HG03060 (cell line): ENCODE results near the gene TMEM72.

ENCODE experiments used
- ATAC-seq: cut with Tn5 transposase; IDR thresholded peaks from one replicate; pipeline ENCODE4 v1.9.1; 2021; ENCODE audit warnings: low read depth, moderate number of reproducible peaks; ENCODE audit not compliant: unreplicated experiment

TMEM72 gene

DNA sequence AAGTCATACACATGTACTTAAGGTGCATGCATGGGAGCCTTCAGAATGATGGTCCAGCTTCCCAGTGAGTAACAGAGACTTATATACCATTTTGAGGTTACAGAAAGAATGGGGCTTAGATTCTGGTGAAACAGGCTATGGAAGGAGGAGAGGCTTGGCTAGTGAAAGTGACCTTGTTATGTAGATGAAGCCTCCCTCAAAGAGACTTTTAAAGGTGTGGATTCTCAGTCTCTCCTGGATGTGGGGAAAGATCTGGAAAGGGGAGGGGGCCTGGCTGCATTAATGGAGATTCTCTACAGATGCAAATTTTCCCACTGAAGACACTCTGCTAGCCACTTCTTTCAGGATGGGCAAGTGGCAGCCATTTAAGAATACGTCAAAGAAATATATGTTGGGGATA, 54.0 kb downstream of the TMEM72 start:
- ATAC-seq: no peak

DNA sequence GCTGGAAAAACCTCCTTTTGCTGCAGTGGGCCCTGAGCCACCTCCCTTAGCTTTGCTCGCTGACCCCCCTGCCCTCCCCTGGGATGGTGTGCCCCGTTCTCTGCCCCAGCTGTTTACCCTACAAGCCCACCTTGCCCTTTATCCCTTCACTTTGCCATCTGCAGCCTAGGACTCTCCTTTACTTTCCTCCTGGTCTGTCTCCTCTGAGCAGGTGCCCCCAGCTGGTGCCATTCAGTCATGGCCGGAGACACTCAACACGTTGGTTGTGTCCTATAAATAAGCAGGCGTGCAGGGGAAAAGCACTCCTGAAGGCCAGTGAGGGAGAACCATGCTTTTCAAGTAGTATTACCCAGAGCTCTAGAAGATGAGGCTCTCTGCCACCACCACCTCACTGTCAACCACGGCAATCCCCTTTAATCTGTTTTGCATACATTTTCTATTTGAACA, 54.5 kb downstream of the TMEM72 start:
- no peak for ATAC-seq

DNA sequence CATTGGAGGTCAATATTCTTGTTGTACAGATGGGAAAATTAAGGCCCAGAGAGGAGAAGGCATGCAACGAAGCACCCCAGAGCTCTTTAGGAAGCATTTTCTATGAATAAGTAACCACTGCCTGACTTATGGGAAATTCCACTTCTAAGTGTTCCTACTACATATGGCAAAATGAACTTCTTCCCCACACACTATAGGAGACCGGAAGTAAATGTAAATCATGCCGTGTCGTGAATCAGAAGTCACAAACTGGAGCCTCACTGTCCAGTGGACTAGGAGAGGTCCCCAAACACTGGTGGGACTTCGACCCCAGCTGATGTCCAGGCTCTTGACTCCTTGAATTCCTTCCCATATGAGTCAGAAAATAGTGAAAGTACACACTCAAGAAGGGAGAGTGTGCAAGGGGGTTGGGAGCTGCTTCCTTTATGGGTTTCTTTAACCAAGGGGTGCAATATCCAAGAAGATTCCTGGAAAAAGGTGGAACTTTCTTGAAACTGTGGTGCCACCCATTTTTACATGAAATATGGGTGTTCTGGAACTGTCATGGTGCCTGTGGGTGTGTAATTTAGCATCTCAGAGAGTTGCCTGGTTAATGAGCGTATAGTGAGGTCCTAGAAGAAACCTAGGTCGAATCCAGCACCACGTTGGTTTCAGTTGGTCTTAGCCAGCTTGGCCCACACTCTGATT, 55.1 kb downstream of the TMEM72 start:
- ATAC-seq: no peak

DNA sequence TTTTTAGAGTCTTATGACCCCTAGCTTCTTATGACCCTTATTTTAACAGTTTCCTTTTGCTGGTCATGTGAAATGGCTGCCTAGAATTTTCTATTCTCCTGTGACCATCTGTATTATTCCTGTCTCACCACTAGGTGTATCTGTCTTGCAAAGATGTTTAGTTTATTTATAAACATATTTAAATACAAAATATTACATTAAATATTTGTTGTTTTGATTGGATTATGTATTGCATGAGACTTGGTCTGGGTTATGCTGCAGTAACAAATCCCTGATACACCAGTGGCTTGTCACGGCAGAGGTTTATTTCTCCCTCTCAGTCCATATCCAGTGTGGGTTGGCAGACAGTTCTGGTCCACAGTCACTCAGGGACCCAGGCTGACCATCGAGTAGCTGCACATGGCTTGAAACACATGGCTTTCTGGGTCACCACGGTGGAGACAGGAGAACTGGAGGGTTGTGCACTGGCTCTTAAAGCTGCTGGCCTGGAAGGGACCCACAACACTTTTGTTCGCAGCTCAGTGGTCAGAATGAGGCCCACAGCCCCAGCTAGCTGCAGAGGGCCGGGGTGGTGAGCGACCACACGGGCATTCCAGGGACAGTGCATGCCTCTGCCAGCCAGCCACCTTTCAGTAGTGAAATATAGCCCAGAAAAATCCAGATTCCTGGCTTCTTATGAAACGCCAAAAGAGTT, 55.8 kb downstream of the TMEM72 start:
- ATAC-seq: no peak

DNA sequence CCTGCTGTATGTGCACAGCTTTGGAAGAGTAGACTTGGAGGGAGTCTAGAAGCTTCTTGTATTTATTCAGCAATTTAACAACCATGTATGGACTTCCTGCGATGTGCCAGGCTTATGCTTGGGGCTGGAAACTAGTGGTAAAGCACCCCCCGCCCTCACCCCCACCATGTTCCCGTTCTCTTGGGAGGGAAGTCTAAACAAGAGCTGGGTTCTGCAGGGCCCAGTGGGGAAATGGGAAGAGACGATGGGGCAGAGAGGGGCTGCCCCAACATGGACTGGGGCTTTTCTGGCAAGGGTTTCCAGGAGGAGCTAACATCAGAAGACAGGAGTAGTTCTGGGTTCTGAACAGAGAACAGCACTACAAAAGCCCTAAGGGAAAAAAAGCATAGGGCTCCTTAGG, 56.5 kb downstream of the TMEM72 start:
- no peak for ATAC-seq

DNA sequence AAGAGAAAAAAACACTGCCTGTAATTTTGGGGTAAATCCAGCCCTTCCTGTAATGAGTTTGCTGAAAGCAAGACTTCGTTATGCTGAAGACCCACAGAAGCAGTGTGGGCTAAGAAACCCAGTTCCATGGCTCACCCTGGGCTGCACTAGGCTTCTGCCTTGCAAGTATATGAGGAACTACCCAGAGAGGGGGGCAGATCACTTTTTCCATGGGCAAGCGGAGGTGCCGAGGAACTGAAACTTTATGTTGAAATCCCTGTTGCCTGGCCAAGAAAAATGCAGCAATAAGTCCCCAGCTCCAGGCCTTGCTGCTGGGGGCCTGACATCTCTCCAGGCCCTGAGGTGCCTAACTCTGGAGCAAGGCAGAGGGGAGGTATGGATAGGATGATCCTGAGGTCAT, 57.0 kb downstream of the TMEM72 start:
- no peak for ATAC-seq

DNA sequence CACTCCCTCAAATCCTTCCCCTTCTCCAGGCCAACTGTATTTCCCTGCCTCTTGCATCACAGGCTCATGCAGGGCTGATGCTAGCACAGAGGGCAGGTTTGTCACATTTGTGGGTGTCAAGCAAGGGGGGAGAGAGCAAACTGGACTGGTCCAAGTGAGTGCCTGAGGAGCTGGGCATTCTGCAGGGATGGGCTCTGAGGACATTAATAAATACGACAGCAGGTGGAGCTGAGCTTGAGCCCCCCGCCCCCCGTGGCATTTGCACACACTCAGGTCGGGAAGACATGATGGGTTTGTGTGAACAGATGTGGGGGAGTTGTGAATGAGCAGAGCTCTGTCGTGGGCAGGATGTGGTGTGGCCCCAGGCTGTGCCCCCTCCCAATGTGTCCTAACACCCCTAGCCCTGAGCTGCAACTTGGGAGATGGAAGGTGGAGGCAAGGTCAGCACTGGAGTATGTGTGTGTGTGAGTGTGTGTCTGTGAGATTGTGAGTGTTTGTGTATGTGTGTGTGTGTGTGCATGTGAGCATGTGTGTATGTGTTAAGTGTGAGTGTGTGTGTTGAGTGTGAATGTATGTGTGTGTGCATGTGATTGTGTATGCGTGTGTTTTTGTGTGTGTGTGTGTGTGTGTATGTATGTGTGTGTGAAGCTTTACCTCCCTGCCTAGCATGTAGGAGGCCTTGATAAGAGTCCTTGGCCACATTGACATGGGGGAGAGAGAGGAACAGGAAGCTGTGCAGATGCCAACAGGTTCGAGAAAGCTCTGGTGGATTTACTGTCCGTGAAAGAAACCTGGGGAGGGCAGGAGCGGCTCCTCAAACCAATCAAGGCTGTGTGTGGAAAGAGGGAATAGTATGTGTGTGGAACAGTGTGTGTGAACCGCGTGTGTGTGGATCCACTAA, 57.6 kb downstream of the TMEM72 start:
- ATAC-seq: no peak

DNA sequence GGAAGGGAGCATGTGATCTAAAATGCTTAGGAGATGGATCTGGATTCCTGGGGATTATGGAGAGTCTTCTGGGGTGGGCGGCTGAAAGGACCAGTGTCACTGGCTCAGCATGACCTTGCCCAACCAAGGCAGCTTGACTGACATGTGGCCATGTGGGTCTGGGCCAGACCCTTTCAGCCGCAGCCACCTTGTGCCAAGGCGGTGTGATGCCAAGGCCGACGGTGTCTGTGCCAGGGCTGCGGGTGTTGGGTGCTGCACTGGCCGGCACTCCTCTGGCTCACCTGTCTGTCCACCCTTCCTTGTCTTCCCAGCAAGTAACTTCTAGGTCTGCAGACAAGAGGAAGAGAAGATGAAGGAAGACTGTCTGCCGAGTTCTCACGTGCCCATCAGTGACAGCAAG, 58.7 kb downstream of the TMEM72 start:
- no peak for ATAC-seq

DNA sequence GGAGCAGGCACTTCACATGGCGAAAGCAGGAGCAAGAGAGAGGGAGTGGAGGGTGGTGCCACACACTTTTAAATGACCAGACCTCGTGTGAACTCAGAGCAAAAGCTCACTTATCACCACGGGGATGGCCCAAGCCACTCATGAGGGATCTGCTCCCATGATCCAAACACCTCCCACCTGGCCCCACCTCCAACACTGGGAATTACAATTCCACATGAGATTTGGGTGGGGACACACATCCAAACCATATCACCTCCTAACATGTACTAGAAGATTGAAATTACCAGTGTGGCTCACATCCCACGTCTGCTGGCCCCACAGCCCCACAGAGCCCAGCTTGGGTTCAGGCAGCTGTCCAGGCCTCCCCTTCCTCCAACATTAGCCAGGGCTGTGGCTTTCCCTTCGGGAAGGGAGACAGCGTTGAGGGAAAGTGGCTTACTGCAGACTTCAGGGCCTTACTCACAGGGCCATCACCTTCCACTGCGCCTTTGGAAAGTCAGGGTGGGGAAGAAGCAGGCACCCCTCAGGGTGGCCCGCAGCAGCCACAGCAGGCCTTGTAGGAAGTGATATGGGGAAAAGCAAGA, 59.8 kb downstream of the TMEM72 start:
- ATAC-seq: no peak

DNA sequence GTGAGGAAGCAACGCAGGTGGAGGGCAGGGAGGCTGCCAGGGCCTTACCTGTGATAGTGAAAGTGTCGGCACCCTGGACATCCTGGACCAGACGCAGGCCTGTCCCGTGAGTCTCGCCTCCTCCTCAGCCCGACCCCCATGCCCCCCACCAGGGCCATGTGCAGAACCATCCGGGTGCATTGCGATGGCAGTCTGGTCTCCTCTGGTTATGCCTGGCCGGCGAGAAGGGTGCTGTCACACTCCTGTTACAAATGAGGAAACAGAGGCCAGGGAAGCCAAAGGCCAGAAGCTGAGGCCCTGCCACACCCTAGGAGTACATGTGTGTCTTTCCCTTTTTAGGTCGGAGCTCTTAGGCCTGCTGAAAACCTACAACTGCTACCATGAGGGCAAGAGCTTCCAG, 60.3 kb downstream of the TMEM72 start:
- ATAC-seq: no peak

DNA sequence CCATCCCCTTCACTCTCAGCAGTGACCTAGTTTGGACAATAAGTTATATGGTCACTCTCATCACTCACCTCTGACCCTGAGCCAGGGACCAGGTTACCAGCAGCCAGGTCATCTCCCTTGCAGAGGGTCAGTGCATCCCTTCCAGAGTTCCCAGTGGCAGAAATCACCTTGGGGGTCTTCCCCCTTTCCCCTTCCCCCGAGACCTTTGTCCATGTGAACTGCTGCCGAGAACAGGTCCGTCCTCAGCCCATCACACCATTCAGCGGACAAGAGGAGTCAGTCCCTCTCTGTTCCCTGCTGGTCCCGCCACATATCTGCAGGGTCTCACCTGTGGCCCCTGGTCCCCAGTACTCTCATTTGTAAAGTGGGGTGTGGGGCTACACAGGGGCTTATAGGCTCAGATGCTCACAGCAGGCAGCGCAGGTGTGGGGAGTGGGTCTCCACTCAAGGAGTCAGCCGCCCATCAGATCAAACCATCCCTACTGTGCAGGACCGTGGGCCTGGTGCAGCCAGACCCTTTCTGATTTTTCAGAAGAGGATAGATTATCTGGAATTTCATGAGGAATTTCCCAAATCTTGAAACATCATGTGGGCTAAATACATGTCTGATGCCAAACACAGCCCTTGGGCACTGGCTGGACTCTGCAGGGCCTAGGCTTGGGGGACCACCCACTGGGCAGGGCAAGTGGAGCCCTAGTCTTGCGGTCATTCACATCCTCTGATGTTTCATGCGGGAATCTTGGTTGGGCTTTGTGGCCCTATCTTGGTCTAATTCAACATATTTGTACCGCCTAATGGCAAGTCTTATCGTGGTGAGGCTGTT, 61.0 kb downstream of the TMEM72 start:
- no peak for ATAC-seq

DNA sequence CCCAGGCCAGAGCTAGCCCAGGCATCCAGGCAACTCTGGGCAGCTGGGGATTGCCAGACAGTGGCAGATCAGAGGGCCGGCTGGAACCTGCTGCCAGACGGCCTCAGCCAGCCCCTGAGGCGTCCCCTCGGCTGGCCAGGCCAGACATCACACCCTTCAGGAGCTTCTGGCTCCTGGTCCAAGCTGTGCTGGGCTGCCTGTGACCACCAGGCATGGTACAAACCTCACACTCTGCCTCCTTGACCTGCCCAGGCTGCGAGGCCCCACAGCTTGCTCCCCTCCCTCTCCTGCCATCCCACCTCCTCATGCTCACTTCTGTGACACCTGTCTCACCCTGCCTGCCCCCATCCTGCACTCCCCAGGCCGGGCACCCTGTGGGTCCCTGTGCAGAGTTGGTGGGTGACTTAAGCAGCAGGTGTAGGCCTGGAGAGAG, 61.8 kb downstream of the TMEM72 start:
- ATAC-seq: no peak

DNA sequence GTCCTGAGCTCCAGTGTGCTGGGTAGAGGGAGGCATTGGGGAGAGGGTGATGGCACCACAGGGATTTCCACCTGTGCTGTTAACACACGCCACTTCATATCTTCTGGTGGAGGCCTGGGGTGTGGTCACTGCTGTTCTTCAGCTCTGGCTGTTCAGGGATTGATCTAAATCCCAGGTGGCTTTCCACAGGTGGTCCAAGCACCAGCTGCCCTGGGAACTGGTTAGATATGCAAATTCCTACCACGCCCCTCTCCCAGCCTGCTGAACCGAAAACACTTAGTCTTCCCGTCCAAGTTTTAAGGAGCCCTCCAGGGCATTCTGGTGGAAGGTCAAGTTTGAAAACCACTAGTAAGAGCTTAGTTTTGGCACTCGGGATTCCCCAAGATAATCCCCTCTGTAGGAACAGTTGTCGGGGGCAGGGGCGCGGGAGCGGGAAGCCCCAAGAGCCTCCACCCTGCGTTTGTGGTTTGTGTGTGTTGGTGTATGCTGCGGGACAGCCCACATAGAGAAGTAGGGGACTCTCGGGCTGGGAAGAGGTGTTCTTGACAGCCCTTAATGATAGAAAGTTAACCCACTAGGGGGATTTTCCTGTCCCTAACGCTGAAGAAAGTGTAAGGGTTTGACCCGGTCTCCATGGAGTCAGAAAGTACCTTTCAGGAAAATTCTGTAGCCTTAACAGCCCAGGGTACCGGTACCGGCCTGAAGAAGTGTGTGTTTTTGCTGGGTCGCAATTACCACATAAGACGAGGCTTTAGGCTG, 62.4 kb downstream of the TMEM72 start:
- no peak for ATAC-seq

DNA sequence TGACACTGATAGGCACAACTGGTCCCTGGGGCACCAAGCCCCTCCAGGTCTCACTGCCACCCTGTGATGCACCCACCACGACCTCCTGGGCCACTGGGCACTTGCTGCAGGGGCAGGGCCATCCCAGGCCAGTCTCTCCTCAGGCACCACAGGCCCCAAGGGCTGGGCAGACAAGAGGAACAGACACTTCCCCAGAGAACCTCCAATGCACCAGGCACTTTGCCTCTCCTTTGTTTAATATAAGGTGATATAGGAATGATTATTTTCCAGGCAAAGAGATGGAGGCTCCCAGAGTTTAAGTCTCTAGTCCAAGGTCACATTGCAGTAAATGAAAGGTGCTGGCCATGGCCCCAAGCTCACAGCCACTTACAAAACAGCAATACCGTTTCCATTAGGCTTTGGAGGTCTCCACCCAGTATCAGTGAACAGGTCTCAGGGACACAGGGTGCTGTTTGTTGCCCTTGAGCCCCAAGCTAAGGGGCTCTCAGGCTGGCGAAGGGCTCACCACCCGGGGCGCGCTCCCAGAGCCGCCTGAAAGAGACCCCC, 63.0 kb downstream of the TMEM72 start:
- ATAC-seq: no peak

DNA sequence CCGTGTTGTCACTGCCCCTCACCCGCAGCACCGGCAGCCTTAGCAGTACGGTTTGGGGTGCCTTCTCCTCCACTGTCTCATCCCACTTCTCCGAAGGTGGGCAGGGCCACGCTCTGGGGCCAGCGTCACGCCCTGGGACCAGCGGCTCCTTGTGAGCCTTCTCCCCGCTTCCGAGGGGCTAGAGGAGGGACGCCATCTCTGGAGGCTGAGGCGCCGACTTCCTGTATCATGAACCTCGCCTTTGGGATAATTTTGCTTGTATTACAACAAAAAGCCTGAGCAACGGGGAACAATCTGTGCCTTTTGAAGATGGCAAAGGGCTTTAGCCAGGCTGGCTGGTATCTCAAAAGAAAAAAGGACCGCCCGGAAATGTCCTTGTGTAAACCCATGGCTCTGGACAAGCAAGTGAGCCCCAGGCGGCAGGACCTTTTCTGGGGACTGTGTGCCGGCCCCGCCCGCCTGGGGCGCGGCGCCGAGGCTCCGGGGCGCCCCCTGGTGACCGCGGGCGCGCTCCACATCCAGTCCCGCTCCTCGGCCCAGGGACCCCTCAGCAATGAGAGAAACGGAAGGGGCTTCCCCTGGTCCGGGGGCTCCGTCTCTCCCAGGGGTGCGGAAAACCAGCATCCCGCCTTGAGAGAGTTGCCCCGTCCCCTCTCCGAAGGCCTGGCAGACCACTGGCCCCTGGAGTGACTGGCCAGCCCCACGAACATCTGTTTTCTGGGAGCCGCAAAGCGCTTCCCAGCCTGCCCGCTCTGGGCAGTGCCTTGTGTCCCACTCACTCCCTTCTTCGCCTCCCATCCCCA, 63.7 kb downstream of the TMEM72 start:
- peak; percentile 30 for ATAC-seq

DNA sequence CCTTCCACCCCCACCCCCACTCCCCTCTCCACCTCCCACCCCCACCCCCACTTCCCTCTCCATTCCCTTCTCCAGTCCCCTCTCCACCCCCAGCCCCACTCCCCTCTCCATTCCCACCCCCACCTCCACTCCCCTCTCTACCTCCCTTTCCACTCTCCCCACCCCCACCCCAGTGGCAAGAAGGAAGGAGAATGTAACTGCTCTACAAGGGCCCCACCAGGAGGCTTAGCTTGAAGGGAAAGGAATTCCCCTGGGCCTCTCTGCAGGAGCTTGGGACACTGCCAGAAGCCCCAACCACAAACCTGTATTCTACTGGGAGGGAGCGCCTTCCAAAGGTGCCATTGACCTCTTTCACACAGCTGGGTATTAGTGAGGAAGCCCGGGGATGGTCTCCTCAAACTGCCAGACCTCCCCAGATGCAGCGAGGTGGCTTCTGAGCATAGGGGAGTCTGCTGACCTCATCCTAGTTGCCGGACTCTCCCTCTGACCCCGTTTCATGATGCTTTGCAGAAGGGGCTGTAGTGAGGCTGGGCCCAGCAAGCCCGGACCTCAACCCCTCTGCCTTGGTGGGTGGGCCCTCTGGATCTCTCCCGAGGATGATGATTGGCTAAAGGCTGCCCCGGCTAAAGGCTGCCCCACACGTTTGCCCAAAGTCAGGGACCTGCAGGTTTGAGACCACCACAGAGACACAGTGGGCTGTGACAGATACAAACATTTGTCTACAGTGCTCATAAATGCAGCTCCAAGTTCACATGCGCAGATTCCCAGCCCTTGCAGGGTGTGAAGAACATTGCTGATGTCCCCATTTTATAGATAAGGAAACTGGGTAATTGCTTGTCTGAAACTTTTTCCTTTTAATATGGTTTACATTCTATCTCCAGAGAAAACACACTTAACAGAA, 64.5 kb downstream of the TMEM72 start:
- ATAC-seq: no peak
